ENCODE measurements around the gene CALML4. TPM values are rescaled to one million over a fixed set of nuclear protein-coding genes. Genes with fewer than 3 reads are reported as not detected.

CALML4 gene
- total and polyA plus RNA-seq, 2 experiments from 2014 or later = 1.4 to 4.5 TPM

- no peak overlapping the region for H3K27ac ChIP-seq
- H3K4me3 ChIP-seq = no peak overlapping the region
- no peaks in the 10 kb centered on the region for H3K27me3 ChIP-seq
- peaks cover 20% of the 10 kb centered on the region for H3K4me1 ChIP-seq (ENCODE audit: low read depth)
- no peaks in the 10 kb centered on the region for H3K9me3 ChIP-seq (ENCODE audit: low read depth)
- no peak for DNase-seq (ENCODE audit: low read depth in 1 of 2, low spot score in 1 of 2)
- TF ChIP-seq, protein P1, sequence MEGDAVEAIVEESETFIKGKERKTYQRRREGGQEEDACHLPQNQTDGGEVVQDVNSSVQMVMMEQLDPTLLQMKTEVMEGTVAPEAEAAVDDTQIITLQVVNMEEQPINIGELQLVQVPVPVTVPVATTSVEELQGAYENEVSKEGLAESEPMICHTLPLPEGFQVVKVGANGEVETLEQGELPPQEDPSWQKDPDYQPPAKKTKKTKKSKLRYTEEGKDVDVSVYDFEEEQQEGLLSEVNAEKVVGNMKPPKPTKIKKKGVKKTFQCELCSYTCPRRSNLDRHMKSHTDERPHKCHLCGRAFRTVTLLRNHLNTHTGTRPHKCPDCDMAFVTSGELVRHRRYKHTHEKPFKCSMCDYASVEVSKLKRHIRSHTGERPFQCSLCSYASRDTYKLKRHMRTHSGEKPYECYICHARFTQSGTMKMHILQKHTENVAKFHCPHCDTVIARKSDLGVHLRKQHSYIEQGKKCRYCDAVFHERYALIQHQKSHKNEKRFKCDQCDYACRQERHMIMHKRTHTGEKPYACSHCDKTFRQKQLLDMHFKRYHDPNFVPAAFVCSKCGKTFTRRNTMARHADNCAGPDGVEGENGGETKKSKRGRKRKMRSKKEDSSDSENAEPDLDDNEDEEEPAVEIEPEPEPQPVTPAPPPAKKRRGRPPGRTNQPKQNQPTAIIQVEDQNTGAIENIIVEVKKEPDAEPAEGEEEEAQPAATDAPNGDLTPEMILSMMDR (IDR thresholded peaks at IDR 0.05; ENCODE audit: low read depth, low read length) = no peak
- H3K36me3 ChIP-seq = peaks cover 11% of the 10 kb centered on the region
These were observed 38.3 kb downstream of the CALML4 start for GRCh38 chr15:68166847-68167246.

DNA sequence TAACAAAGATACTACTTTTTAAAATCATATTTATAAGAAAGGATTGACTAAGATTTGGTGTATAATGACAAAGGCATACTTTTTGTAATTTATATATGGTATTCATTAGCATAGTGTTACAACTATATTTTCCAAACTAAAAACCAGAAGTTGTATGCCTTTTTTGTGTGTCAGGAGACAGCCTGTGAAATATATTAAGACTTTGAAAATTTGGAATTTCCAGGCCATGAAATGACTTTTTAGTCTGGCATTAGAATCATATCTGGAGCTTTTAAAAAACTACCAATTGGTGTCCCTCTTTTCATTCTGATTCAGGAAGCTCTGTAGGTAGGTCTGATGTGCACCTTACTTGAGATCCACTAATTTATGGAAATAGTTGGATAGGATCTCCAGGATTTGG lies 41.9 kb downstream of the CALML4 start:
- no peak for DNase-seq (ENCODE audit: low read depth in 1 of 2, low spot score in 1 of 2)
- peaks cover 4% of the 10 kb centered on the region for H3K4me1 ChIP-seq (ENCODE audit: low read depth)
- TF ChIP-seq, protein P1 (IDR thresholded peaks at IDR 0.05; ENCODE audit: low read depth, low read length) = no peak

DNA sequence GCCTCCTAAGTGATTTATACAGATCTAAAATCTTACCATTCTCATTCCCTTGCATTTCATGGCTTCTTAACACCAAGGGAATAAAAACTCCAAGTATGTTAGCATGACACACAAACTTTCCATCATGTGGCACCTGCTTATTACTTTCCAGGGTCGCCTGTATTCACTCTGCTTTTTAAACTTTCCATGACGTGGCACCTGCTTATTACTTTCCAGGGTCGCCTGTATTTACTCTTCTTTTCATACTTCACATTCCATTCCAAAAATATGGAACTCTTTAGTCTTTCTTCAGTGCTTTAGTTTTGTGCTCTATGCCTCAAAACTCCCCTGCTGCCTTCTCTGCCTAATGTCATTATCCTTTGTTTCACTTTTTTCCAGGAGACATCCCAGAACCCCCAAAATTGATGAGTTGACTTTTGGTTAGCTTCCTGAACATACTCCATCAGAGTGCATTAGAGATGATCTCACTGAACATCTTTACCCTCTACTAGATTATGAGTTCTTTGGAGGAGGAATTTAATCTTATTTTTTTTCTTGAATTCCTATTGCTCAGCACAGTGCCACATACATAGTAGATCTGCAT lies 47.0 kb downstream of the CALML4 start:
- Histone ChIP-seq H3K9me3 (ENCODE audit: low read depth) (no peaks in the 10 kb centered on the region), H3K27ac (peak overlapping the region; percentile 65), H3K36me3 (peaks cover 9% of the 10 kb centered on the region), H3K27me3 (no peaks in the 10 kb centered on the region), H3K4me3 (no peak overlapping the region), H3K4me1 (ENCODE audit: low read depth) (peaks cover 39% of the 10 kb centered on the region)
- peak in 1 of 2 donors; percentile 19 for DNase-seq (ENCODE audit: low read depth in 1 of 2, low spot score in 1 of 2)
- TF ChIP-seq, protein P1 (IDR thresholded peaks at IDR 0.05; ENCODE audit: low read depth, low read length) = no peak

More for the DNA sequence above, 41.9 kb downstream of the CALML4 start:
- no peak overlapping the region for H3K27ac ChIP-seq
- H3K4me3 ChIP-seq = no peak overlapping the region
- H3K27me3 ChIP-seq = no peaks in the 10 kb centered on the region
- H3K9me3 ChIP-seq (ENCODE audit: low read depth) = no peaks in the 10 kb centered on the region
- peaks cover 17% of the 10 kb centered on the region for H3K36me3 ChIP-seq

DNA sequence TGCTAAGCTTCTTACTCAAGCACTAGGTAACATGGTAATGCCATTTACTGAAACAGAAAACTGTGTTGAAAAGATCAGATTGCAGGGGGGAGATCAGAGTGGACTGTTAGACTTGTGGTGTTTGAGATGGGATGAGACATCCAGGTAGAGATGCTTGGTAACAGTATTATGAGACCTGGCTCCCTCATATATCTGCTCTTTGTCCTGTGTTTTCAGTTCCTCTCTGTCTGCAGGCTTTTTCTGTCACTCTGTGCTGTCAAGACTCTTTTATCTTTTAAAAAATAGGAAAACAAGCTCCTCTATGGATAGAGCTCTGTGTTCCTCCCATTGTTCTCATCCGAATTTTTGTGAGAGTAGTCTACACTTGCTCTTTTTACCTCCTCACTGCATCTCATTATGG lies 48.1 kb downstream of the CALML4 start:
- TF ChIP-seq, protein P1 (IDR thresholded peaks at IDR 0.05; ENCODE audit: low read depth, low read length) = no peak
- H3K27ac ChIP-seq = peak overlapping the region; percentile 65
- no peak for DNase-seq (ENCODE audit: low read depth in 1 of 2, low spot score in 1 of 2)
- peaks cover 39% of the 10 kb centered on the region for H3K4me1 ChIP-seq (ENCODE audit: low read depth)
- H3K27me3 ChIP-seq = no peaks in the 10 kb centered on the region
- H3K36me3 ChIP-seq = peaks cover 9% of the 10 kb centered on the region
- no peak overlapping the region for H3K4me3 ChIP-seq
- H3K9me3 ChIP-seq (ENCODE audit: low read depth) = no peaks in the 10 kb centered on the region

- peak; percentile 67 to 82 for DNase-seq (ENCODE audit: low read depth in 1 of 2, low spot score in 1 of 2)
- Histone ChIP-seq H3K4me3 (no peak overlapping the region), H3K27me3 (no peaks in the 10 kb centered on the region), H3K27ac (no peak overlapping the region), H3K36me3 (peaks cover 9% of the 10 kb centered on the region), H3K9me3 (ENCODE audit: low read depth) (no peaks in the 10 kb centered on the region), H3K4me1 (ENCODE audit: low read depth) (peaks cover 39% of the 10 kb centered on the region)
- TF ChIP-seq, protein P1 (IDR thresholded peaks at IDR 0.05; ENCODE audit: low read depth, low read length) = peak; percentile 80
These were observed 50.1 kb downstream of the CALML4 start for GRCh38 chr15:68154923-68155559.
